Caki2 (cell line): ENCODE data around the gene ZBTB7B. TPM values are rescaled to one million over a fixed set of nuclear protein-coding genes. Genes with fewer than 3 reads are reported as not detected.

Experiments
- DNase-seq: peaks from one replicate; pipeline ENCODE4 v3.0.0-alpha.2; 2015; ENCODE audit warnings: low read depth
- in situ Hi-C: cut with HindIII; loops from 2 replicates; pipeline ENCODE4 v1.10.0; 2016; ENCODE audit warnings: low sequenced_read_pairs, low pct_unique_long_range_greater_than_20kb, mixed read lengths
- total RNA-seq: library from RNA; depleted of rRNA; stranded (reverse); fragments of >200 nt; shearing (Covaris generic); gene quantifications from 2 replicates; pipeline ENCODE4 v1.2.3, GENCODE V29; 2014; ENCODE audit warnings: low replicate concordance; rRNA removed

The ZBTB7B gene
- total RNA-seq, 1 experiment from 2014 or later = 22.8 TPM

- in situ Hi-C loops = no loop called here
- peak; percentile 83 for DNase-seq
Observed at GRCh38 chr1:155061381-155062150, 59.0 kb downstream of the ZBTB7B start.

DNA sequence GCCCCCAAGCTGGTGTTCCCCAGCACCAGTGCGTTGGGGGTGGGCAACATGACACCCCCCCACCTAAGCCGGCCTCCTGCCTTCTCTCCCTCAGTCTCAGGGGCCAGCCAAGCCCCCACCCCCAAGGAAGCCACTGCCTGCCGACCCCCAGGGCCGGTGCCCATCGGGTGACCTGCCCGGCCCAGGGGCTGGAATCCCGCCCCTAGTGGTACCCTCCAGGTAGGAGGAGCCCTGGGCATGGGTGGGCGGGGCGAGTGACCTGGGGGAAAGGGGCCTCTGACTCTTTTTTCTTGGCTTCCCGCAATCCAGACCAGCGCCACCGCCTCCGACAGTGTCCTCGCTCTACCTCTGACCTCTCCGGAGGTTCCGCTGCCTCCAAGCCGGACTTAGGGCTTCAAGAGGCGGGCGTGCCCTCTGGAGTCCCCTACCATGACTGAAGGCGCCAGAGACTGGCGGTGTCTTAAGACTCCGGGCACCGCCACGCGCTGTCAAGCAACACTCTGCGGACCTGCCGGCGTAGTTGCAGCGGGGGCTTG lies 59.6 kb downstream of the ZBTB7B start:
- no peak for DNase-seq
- in situ Hi-C loops = no loop called here

- in situ Hi-C loops = no loop called here
- no peak for DNase-seq
Observed at GRCh38 chr1:155062702-155063411, 60.3 kb downstream of the ZBTB7B start.

DNA sequence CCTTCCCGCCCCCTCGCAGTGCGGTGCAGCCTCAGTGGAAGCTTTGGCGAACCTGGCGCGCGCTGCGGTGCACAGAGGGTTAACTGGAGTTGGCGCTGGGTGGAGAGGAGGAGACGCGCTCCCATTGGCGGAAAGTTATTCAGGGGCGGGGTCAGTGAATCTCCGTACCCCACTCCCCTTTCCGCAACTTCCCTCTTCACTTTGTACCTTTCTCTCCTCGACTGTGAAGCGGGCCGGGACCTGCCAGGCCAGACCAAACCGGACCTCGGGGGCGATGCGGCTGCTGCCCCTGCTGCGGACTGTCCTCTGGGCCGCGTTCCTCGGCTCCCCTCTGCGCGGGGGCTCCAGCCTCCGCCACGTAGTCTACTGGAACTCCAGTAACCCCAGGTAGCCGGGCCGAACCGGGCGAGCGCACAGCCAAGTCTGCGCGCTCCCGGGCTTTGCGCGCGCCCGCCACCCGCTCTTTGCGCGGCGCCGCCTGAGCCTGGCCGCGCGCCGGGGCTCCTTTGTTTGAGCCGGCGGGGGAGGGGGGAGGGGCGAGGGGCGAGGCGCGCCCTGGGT lies 61.0 kb downstream of the ZBTB7B start, which contains the start of gene EFNA4:
Gene EFNA4, plus strand, starts transcription at position 191 of the 561 bp plus-strand sequence. Its CDS starts 84 bp downstream, at position 275.
- peak; percentile 89 for DNase-seq
- in situ Hi-C loops = no loop called here

GRCh38 chr1:155064111-155064831 lies 61.7 kb downstream of the ZBTB7B start:
- in situ Hi-C loops = no loop called here
- peak; percentile 59 for DNase-seq

GRCh38 chr1:155064832-155065429 lies 62.3 kb downstream of the ZBTB7B start:
- in situ Hi-C loops = no loop called here
- DNase-seq = no peak

GRCh38 chr1:155066777-155067176 lies 64.2 kb downstream of the ZBTB7B start:
- in situ Hi-C loops = no loop called here

More at GRCh38 chr1:155066777-155067176, 64.2 kb downstream of the ZBTB7B start:
- DNase-seq = no peak

Other genes starting within 250 kb of the ZBTB7B start
- gene KCNN3, start 132.5 kb upstream of the ZBTB7B start, total RNA-seq = not detected in 2 replicates
- 49.9 and 66.3 TPM in 2 replicates for gene PMVK, start 66.1 kb upstream of the ZBTB7B start, total RNA-seq
- gene PBXIP1, start 46.7 kb upstream of the ZBTB7B start, total RNA-seq = 19.2 and 33.0 TPM in 2 replicates
- gene PYGO2, start 41.0 kb upstream of the ZBTB7B start, total RNA-seq = 18.4 and 22.2 TPM in 2 replicates
- gene SHC1, start 32.1 kb upstream of the ZBTB7B start, total RNA-seq = 95.0 and 109 TPM in 2 replicates
- 166 and 305 TPM in 2 replicates for gene CKS1B, start 28.1 kb upstream of the ZBTB7B start, total RNA-seq
- gene FLAD1, start 19.5 kb upstream of the ZBTB7B start, total RNA-seq = 33.4 and 41.9 TPM in 2 replicates
- not detected in 2 replicates for gene LENEP, start 9.2 kb upstream of the ZBTB7B start, total RNA-seq
- not detected in 2 replicates for gene DCST2, start 31.0 kb downstream of the ZBTB7B start, total RNA-seq
- not detected in 2 replicates for gene DCST1, start 31.0 kb downstream of the ZBTB7B start, total RNA-seq
- 102 and 125 TPM in 2 replicates for gene ADAM15, start 48.5 kb downstream of the ZBTB7B start, total RNA-seq
- gene EFNA4, start 60.9 kb downstream of the ZBTB7B start, total RNA-seq = 22.3 and 38.5 TPM in 2 replicates
- gene EFNA3, start 76.0 kb downstream of the ZBTB7B start, total RNA-seq = 9.1 and 10.0 TPM in 2 replicates
- gene EFNA1, start 125.1 kb downstream of the ZBTB7B start, total RNA-seq = 2.5 and 19.2 TPM in 2 replicates
- gene SLC50A1, start 133.1 kb downstream of the ZBTB7B start, total RNA-seq = 46.9 and 54.7 TPM in 2 replicates
- gene DPM3, start 137.7 kb downstream of the ZBTB7B start, total RNA-seq = 171 and 198 TPM in 2 replicates
- gene KRTCAP2, start 170.5 kb downstream of the ZBTB7B start, total RNA-seq = 271 and 341 TPM in 2 replicates
- not detected in 2 replicates for gene TRIM46, start 171.0 kb downstream of the ZBTB7B start, total RNA-seq
- 20.5 and 28.3 TPM in 2 replicates for gene THBS3, start 205.1 kb downstream of the ZBTB7B start, total RNA-seq
- 152 and 172 TPM in 2 replicates for gene MTX1, start 205.9 kb downstream of the ZBTB7B start, total RNA-seq